MM.1S (cell line): Measurements from ENCODE around the gene MAPKAP1.

Experiments used
- CTCF ChIP-seq: fragments of 300-600 bp; sonication (generic); IDR thresholded peaks from 2 replicates; pipeline ENCODE4 v1.5.1; 2016; ENCODE audit warnings: antibody characterized with exemption, low read length, mixed read lengths
- EZH2 ChIP-seq: fragments of 300-600 bp; sonication (generic); optimal IDR thresholded peaks from 2 replicates; pipeline ENCODE3; 2017; ENCODE audit warnings: low read depth, mild to moderate bottlenecking, antibody characterized with exemption, low read length, mixed read lengths

GRCh38 chr9:125682340-125682739 lies 24.7 kb downstream of the MAPKAP1 start:
- no peak for TF ChIP-seq CTCF
- TF ChIP-seq EZH2, result no peak
